Measurements from ENCODE around the gene NTNG2.
"Not testable (repeated sequence)": the region's sequence is repeated elsewhere in the genome, so short reads cannot be mapped to it uniquely, and the experiment has no call there.

Gene NTNG2

DNA sequence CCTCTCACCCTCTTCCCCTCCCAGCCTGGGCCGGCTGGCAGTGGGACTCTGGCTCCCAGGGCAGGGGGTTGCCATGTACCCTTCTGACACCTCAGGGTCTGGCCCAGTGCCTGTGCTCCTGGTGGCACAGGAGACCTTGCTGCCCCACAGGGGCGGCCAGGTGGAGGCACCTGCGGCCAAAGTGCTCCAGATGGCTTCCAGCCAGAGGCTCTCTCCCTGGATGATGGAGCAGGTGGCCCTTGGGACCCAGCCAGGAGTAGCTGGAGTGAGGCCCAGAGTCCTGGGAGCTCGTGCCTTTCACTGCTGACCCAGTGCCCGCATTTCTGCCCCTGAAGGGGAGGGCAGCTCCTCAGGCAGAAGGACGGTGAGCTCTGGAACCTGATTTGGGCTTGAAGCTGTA, 87.3 kb downstream of the NTNG2 start:
- no peak for DNase-seq (ENCODE audit: low read depth in 2 of 3, low spot score in 2 of 3)

- DNase-seq (ENCODE audit: low read depth in 2 of 3, low spot score in 2 of 3) = no peak
Observed at GRCh38 chr9:132249690-132250089, 87.8 kb downstream of the NTNG2 start.

DNA sequence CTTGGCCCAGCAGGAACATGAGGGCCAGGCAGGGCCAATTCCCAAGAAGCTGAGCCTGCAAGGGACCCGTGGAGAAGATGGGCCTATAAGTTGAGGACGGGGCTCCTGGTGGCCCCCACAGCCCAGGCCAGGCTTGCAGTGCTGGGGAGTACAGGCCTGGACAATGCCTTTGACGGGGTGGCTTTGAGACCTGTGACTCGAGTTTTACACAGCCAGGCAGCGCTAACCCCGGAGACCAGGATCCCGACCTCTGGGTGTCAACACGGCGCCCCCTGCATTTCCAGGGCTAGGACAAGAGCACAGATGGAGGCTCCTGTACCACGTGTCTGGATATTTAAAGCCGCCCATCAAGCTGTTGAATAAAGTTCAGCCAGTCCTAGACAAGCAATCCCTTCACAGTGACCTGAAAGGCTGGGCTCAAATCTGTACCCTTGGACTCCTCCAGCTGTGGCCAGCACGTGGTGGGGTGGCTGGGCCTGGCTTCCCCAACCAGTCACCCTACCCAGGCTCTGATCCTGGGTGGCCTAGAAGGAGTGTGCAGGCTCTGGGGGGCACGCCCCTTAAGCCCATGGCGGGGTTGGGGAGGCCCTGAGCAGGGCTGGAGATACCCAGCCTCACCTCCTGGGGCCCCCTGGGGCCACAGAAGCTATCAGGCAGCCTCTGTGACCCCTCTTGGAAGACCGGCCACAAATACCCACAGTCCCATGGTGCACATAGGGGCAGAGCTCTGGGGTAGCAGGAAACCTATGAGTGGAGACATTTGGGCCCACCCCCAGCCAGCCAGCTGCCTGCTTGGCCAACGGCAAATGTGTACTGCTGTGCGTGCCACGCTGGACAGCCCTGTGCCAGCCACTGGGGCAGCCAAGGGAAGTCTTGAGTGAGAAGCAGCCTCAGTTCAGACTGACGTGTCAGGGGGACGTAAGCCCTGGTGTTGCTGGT, 88.7 kb downstream of the NTNG2 start:
- DNase-seq (ENCODE audit: low read depth in 2 of 3, low spot score in 2 of 3) = no peak

GRCh38 chr9:132260846-132261245, 99.0 kb downstream of the NTNG2 start:
- DNase-seq (ENCODE audit: low read depth in 2 of 3, low spot score in 2 of 3) = no peak

GRCh38 chr9:132266017-132266416, 104.2 kb downstream of the NTNG2 start:
- DNase-seq (ENCODE audit: low read depth in 2 of 3, low spot score in 2 of 3) = no peak

- DNase-seq (ENCODE audit: low read depth in 2 of 3, low spot score in 2 of 3) = no peak
Observed at GRCh38 chr9:132267660-132268059, 105.8 kb downstream of the NTNG2 start.

GRCh38 chr9:132268725-132269352, 107.0 kb downstream of the NTNG2 start:
- peak; percentile 28 to 55 (median 41) for DNase-seq (ENCODE audit: low read depth in 2 of 3, low spot score in 2 of 3)

DNA sequence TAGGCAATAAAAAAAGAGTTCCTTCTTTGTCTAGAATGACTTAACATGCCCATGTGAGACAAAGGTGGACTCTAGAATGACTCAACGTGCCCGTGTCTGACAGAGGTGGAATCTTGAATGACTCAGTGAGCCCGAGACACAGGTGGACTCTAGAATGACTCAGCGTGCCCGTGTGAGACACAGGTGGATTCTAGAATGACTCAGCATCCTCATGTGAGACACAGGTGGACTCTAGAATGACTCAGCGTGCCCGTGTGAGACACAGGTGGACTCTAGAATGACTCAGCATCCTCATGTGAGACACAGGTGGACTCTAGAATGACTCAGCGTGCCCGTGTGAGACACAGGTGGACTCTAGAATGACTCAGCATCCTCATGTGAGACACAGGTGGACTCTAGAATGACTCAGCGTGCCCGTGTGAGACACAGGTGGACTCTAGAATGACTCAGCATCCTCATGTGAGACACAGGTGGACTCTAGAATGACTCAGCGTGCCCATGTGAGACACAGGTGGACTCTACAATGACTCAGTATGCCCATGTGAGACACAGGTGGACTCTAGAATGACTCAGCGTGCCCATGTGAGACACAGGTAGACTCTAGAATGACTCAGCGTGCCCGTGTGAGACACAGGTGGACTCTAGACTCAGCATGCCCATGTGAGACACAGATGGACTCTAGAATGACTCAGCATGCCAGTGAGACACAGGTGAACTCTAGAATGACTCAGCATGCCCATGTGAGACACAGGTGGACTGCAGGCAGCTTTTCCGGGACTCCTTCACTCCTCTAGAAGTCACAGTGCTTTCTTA, 108.1 kb downstream of the NTNG2 start:
- DNase-seq (ENCODE audit: low read depth in 2 of 3, low spot score in 2 of 3) = not testable (repeated sequence)

GRCh38 chr9:132274861-132275260, 113.0 kb downstream of the NTNG2 start:
- DNase-seq (ENCODE audit: low read depth in 2 of 3, low spot score in 2 of 3) = no peak

- no peak for DNase-seq (ENCODE audit: low read depth in 2 of 3, low spot score in 2 of 3)
Observed at GRCh38 chr9:132283165-132283564, 121.3 kb downstream of the NTNG2 start.

DNA sequence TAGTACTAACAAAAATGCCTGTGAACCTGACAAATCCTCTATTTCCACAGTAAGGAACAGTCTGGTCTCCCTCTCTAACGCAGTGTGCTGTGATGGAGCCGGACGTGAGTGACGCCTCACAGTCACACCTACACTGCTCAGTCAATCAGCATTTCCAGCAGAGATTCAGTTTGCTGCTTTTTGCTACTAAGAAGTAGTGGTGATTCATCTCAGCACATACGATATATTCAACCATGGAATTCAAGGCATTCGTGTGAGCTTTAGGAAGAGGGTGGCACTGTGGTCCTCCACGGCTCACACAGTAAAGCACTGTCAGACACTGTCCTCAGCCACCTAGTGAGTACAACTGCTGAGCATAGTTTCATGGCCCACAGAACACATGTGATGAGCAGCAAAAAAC, 122.0 kb downstream of the NTNG2 start:
- DNase-seq (ENCODE audit: low read depth in 2 of 3, low spot score in 2 of 3) = no peak

DNA sequence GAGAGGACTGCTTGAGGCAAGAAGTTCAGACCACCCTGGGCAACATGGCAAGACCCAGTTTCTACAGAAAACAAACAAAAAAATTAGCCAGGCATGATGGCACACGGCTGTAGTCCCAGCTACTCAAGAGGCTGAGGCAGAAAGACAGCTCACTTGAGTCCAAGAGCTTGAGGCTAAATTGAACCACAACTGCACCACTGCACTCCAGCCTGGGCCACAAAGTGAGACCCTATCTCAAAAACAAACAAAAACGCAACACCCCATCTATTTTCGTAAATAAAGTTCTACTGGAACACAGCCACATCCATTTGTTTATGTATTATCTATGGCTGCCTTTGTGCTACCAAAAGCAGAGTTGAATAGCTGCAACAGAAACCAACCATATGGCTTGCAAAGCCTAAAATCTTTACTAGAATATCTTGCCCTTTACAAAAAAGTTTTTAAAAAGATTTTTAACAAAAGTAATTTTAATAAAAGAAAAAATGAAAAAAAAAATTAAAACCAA, 125.5 kb downstream of the NTNG2 start:
- DNase-seq (ENCODE audit: low read depth in 2 of 3, low spot score in 2 of 3) = no peak

DNA sequence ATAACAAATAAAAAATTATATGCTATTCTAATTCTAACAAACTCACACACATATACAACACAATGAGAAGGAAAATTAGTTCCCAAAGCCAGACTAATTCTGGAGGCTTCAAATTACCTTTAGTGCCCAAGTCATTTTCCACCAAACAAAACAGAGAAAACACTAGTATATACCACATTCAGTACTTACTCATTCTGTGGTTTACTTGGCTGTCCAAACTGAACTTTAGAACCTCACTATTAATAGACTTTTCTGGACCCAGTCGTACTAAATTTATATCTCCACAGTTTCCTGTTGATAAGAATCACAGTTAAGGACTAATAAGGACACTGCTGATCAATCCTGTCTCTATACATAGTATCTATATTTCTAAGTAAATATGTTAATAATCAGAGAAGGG, 126.5 kb downstream of the NTNG2 start:
- DNase-seq (ENCODE audit: low read depth in 2 of 3, low spot score in 2 of 3) = no peak

- no peak for DNase-seq (ENCODE audit: low read depth in 2 of 3, low spot score in 2 of 3)
Observed at GRCh38 chr9:132288966-132289365, 127.1 kb downstream of the NTNG2 start.

DNA sequence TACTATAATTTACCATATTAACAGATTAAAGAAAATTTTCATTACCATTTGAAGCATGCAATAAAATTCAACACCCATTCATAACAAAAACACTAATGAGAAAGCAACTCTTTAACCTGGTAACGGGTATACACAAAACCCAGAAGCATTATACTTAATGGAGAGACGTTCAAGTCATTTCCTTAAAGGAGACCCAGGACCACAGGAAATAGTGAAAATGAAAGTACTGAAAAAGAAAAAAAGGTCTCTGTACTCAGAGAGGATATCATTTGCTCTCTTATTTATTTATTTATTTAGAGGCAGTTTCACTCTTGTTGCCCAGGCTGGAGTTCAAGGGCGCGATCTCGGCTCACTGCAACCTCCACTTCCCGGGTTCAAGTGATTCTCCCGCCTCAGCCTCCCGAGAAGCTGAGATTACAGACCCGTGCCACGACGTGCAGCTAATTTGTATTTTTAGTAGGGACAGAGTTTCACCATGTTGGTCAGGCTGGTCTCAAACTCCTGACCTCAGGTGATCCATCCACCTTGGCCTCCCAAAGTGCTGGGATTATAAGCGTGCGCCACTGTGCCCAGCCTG, 131.4 kb downstream of the NTNG2 start:
- no peak for DNase-seq (ENCODE audit: low read depth in 2 of 3, low spot score in 2 of 3)
